GM21515 (cell line): ENCODE measurements around the gene GIPC2.
"Not testable (repeated sequence)": the region's sequence is repeated elsewhere in the genome, so short reads cannot be mapped to it uniquely, and the experiment has no call there.

ENCODE experiments used
- ATAC-seq: cut with Tn5 transposase; IDR thresholded peaks from one replicate; pipeline ENCODE4 v1.9.1; 2021; ENCODE audit not compliant: unreplicated experiment

Gene GIPC2

GRCh38 chr1:78093560-78093959 lies 47.8 kb downstream of the GIPC2 start:
- no peak for ATAC-seq

- no peak for ATAC-seq
Observed at GRCh38 chr1:78094639-78095038, 48.9 kb downstream of the GIPC2 start.

- ATAC-seq, result no peak
Observed at GRCh38 chr1:78095593-78095992, 49.8 kb downstream of the GIPC2 start.

- ATAC-seq, result no peak
Observed at GRCh38 chr1:78096017-78096416, 50.3 kb downstream of the GIPC2 start.

- no peak for ATAC-seq
Observed at GRCh38 chr1:78096976-78097375, 51.2 kb downstream of the GIPC2 start.

GRCh38 chr1:78101051-78101450 lies 55.3 kb downstream of the GIPC2 start:
- no peak for ATAC-seq

- no peak for ATAC-seq
Observed at GRCh38 chr1:78101514-78101913, 55.7 kb downstream of the GIPC2 start.

GRCh38 chr1:78102082-78102481 lies 56.3 kb downstream of the GIPC2 start:
- ATAC-seq, result no peak

- no peak for ATAC-seq
Observed at GRCh38 chr1:78102916-78103315, 57.1 kb downstream of the GIPC2 start.

GRCh38 chr1:78104322-78104721 lies 58.6 kb downstream of the GIPC2 start:
- no peak for ATAC-seq

- not testable (repeated sequence) for ATAC-seq
Observed at GRCh38 chr1:78109659-78110058, 63.9 kb downstream of the GIPC2 start.

- ATAC-seq, result no peak
Observed at GRCh38 chr1:78113156-78113916, 67.6 kb downstream of the GIPC2 start.

- ATAC-seq, result peak; percentile 92
Observed at GRCh38 chr1:78114034-78114956, 68.5 kb downstream of the GIPC2 start.

- ATAC-seq, result not testable (repeated sequence)
Observed at GRCh38 chr1:78120485-78120884, 74.7 kb downstream of the GIPC2 start.

GRCh38 chr1:78121710-78122109 lies 75.9 kb downstream of the GIPC2 start:
- ATAC-seq, result no peak

- no peak for ATAC-seq
Observed at GRCh38 chr1:78122389-78122788, 76.6 kb downstream of the GIPC2 start.

GRCh38 chr1:78126506-78126905 lies 80.7 kb downstream of the GIPC2 start:
- no peak for ATAC-seq

GRCh38 chr1:78132174-78132947 lies 86.6 kb downstream of the GIPC2 start:
- ATAC-seq, result no peak

- no peak for ATAC-seq
Observed at GRCh38 chr1:78132948-78133322, 87.2 kb downstream of the GIPC2 start.

- ATAC-seq, result no peak
Observed at GRCh38 chr1:78136680-78137079, 90.9 kb downstream of the GIPC2 start.

- ATAC-seq, result no peak
Observed at GRCh38 chr1:78141531-78142231, 95.9 kb downstream of the GIPC2 start.
